Liver (tissue), 9 donors: ENCODE results near the gene ATXN1. TPM values are rescaled to one million over a fixed set of nuclear protein-coding genes. Genes with fewer than 3 reads are reported as not detected.

ENCODE experiments used
- DNase-seq: peaks from one replicate; pipeline ENCODE4 v3.0.0-alpha.2; 2017; ENCODE audit warnings: low spot score
- H3K27ac ChIP-seq, 2 donors: one replicate each; pipeline ENCODE4 v1.7.0; 2013; ENCODE audit warnings: inconsistent platforms in 2 of 2, low read length in 2 of 2, control low read depth in 1 of 2, low read depth in 1 of 2, mild to moderate bottlenecking in 1 of 2
- H3K27me3 ChIP-seq, 4 donors: one replicate each; pipeline versions ENCODE4 v1.6.1 to v1.7.0; 2013; ENCODE audit warnings: low read length in 3 of 4, inconsistent platforms in 1 of 4, mild to moderate bottlenecking in 1 of 4, moderate library complexity in 1 of 4; ENCODE audit not compliant: control insufficient read depth in 4 of 4, insufficient read depth in 4 of 4
- H3K36me3 ChIP-seq, 4 donors: one replicate each; pipeline versions ENCODE4 v1.6.1 to v1.7.0; 2013; ENCODE audit warnings: low read length in 3 of 4, mild to moderate bottlenecking in 3 of 4, low read depth in 1 of 4, moderate library complexity in 1 of 4; ENCODE audit not compliant: control insufficient read depth in 4 of 4, insufficient read depth in 3 of 4
- H3K4me1 ChIP-seq, 4 donors: one replicate each; pipeline versions ENCODE4 v1.6.1 to v1.7.0; 2013; ENCODE audit warnings: low read length in 3 of 4, mild to moderate bottlenecking in 3 of 4, moderate library complexity in 1 of 4; ENCODE audit not compliant: control insufficient read depth in 4 of 4, insufficient read depth in 4 of 4
- H3K4me3 ChIP-seq, 3 donors: one replicate each; pipeline versions ENCODE4 v1.6.1 to v1.7.0; 2013; ENCODE audit warnings: low read length in 3 of 3, control low read depth in 1 of 3, low read depth in 1 of 3, mild to moderate bottlenecking in 1 of 3
- H3K9ac ChIP-seq, 2 donors: one replicate each; pipeline ENCODE4 v1.7.0; 2013; ENCODE audit warnings: low read length in 2 of 2, mild to moderate bottlenecking in 2 of 2, moderate library complexity in 2 of 2, control low read depth in 1 of 2, low read depth in 1 of 2
- H3K9me3 ChIP-seq, 4 donors: one replicate each; pipeline versions ENCODE4 v1.6.1 to v1.7.0; 2013; ENCODE audit warnings: low read length in 3 of 4; ENCODE audit not compliant: control insufficient read depth in 4 of 4
- EGR1 ChIP-seq, 2 donors: IDR thresholded peaks; 2 replicates each; pipeline ENCODE4 v1.6.1; 2016 to 2018; ENCODE audit warnings: antibody characterized with exemption in 2 of 2, low read depth in 2 of 2
- GABPA ChIP-seq, 2 donors: IDR thresholded peaks in 1 of 2; conservative IDR thresholded peaks in 1 of 2; 2 replicates each; pipeline ENCODE4 v1.6.1; 2016; ENCODE audit warnings: antibody characterized with exemption in 2 of 2, mild to moderate bottlenecking in 1 of 2, moderate library complexity in 1 of 2
- HNF4A ChIP-seq, 2 donors: conservative IDR thresholded peaks; 2 replicates each; pipeline ENCODE4 v1.6.1; 2016; ENCODE audit warnings: antibody characterized with exemption in 2 of 2, mild to moderate bottlenecking in 2 of 2
- JUND ChIP-seq, 2 donors: IDR thresholded peaks; 2 replicates each; pipeline ENCODE4 v1.6.1; 2016; ENCODE audit warnings: antibody characterized with exemption in 2 of 2
- NR2F2 ChIP-seq: IDR thresholded peaks from 2 replicates; pipeline ENCODE4 v1.6.1; 2016; ENCODE audit warnings: antibody characterized with exemption
- RAD21 ChIP-seq, 2 donors: IDR thresholded peaks; 2 replicates each; pipeline ENCODE4 v1.6.1; 2016; ENCODE audit warnings: antibody characterized with exemption in 2 of 2, mild to moderate bottlenecking in 2 of 2
- SP1 ChIP-seq: IDR thresholded peaks from 2 replicates; pipeline ENCODE4 v1.6.1; 2018; ENCODE audit warnings: antibody characterized with exemption, mild to moderate bottlenecking
- WGBS: extraction: QIAGEN DNeasy Blood & Tissue Kit; methylation state at CpG from one replicate; pipeline ENCODE4 v1.1.7; 2013; 5-methylcytosine and 5-hydroxymethylcytosine counted together
- polyA plus RNA-seq, 2 donors: library from polyadenylated mRNA; stranded (reverse) in 1 of 2; unstranded in 1 of 2; fragments of 200-250 nt in 1 of 2; fragments of >200 nt in 1 of 2; fragmentation: Nextera tagmentation in 1 of 2; extraction: Ambion mirVana in 1 of 2; gene quantifications; one replicate each; pipeline versions ENCODE4 v1.2.1 to v1.2.3, GENCODE V29; 2013 to 2015
- total RNA-seq, 2 donors: library from RNA; depleted of rRNA; stranded (reverse); fragments of >200 nt; gene quantifications; one replicate each; pipeline ENCODE4 v1.2.3, GENCODE V29; 2014
- TF ChIP-seq, protein P1 (sequence below): IDR thresholded peaks from 2 replicates; pipeline ENCODE4 v1.6.1; 2016; ENCODE audit warnings: antibody characterized with exemption
- TF ChIP-seq, protein P2 (sequence below): IDR thresholded peaks from 2 replicates; pipeline ENCODE4 v1.6.1; 2016; ENCODE audit warnings: antibody characterized with exemption, mild to moderate bottlenecking
- TF ChIP-seq, protein P3 (sequence below): IDR thresholded peaks from 2 replicates; pipeline ENCODE4 v1.6.1; 2016; ENCODE audit warnings: antibody characterized with exemption
- TF ChIP-seq, protein P4 (sequence below): IDR thresholded peaks from 2 replicates; pipeline ENCODE4 v1.6.1; 2016; ENCODE audit warnings: antibody characterized with exemption
- donor health status: healthy.
- donor health status: healthy.
- donor health status: healthy.
- donor health status: healthy.
- donor health status: healthy.

The ATXN1 gene
- total and polyA plus RNA-seq, 4 donors: 4.3 to 29.7 (median 8.2) TPM

DNA sequence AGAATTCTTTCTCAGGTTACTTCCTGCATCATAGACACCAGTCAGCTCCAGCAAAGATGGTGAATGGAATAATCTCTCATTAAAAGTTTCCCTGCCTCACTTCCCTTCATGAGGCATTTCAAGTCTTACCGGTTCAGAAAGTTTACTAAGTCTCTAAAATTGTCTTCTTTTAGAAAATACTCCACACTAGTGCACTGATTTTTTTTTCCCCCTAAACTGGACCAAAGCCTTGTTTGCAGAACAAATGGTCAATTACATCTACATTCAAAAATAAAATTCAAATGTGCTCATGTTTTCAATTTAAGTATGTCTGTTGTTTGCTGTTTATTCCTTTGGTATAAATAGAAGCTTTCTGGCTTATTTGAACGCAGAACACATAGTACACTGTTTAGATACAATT is 411.7 kb downstream of the ATXN1 start (continued):
- TF ChIP-seq, protein P1, sequence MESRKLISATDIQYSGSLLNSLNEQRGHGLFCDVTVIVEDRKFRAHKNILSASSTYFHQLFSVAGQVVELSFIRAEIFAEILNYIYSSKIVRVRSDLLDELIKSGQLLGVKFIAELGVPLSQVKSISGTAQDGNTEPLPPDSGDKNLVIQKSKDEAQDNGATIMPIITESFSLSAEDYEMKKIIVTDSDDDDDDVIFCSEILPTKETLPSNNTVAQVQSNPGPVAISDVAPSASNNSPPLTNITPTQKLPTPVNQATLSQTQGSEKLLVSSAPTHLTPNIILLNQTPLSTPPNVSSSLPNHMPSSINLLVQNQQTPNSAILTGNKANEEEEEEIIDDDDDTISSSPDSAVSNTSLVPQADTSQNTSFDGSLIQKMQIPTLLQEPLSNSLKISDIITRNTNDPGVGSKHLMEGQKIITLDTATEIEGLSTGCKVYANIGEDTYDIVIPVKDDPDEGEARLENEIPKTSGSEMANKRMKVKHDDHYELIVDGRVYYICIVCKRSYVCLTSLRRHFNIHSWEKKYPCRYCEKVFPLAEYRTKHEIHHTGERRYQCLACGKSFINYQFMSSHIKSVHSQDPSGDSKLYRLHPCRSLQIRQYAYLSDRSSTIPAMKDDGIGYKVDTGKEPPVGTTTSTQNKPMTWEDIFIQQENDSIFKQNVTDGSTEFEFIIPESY: no peak

DNA sequence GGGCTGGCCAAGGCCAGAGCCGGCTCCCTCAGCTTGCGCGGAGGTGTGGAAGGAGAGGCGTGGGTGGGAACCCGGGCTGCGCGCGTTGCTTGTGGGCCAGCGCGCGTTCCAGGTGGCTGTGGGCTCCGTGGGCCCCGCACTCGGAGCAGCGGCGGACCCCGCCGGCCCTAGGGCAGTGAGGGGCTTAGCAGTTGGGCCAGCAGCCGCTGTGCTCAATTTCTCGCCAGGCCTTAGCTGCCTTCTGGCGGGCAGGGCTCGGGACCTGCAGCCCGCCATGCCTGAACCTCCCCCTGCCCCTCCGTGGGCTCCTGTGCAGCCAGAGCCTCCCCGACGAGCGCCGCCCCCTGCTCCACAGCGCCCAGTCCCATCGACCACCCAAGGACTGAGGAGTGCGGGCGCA is 414.4 kb downstream of the ATXN1 start:
- no peaks in the 10 kb centered on the region for H3K4me1 ChIP-seq
- WGBS: 98% methylated on average over 32 of the region's 32 CpGs

DNA sequence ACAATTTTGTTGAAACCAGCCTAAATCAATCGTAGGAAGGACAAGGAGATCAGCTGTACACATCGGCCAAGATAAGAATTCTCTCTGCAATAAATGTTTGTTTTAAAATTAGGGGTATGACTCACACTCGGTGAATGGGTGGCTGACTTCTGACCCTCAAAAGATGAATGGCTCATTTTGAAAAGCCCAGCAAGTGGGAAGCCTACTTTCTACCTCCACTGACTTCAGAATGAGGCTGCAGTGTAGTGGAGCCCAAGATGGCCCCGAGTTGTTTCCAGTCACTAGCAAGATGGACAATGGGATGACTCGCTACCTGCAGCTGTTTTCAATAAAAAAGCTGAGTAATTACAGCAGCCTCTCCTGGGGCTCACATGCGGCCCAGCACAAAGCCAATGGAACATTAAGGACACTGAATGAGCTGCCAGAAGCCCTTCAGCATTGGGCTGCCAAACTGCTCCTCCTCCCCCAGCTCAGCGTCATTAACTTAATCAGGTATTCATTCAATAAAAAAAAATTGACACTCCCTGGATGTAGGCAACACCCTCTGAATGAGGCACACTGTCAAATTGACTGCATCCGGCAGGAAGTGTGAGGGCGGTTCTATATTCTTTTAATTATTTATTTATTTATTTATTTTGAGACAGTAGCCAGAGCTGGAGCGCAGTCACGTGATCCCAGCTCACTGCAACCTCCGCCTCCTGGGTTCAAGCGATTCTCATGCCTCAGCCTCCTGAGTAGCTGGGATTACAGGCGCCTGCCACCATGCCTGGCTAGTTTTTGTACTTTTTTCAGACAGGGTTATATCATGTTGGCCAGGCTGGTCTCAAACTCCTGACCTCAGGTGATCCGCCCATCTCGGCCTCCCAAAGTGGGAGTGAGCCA is 415.6 kb downstream of the ATXN1 start:
- no peaks in the 10 kb centered on the region for H3K9me3 ChIP-seq
- TF ChIP-seq, protein P1: no peak
- TF ChIP-seq NR2F2 (no peak), EGR1 (IDR thresholded peaks at IDR 0.05; ENCODE audit: low read depth in 2 of 2) (no peak), RAD21 (IDR thresholded peaks at IDR 0.05) (no peak), SP1 (no peak), GABPA (IDR thresholded peaks at IDR 0.05 in 1 of 2, conservative IDR thresholded peaks at IDR 0.05 in 1 of 2) (no peak), JUND (IDR thresholded peaks at IDR 0.05) (no peak)
- TF ChIP-seq, protein P2, sequence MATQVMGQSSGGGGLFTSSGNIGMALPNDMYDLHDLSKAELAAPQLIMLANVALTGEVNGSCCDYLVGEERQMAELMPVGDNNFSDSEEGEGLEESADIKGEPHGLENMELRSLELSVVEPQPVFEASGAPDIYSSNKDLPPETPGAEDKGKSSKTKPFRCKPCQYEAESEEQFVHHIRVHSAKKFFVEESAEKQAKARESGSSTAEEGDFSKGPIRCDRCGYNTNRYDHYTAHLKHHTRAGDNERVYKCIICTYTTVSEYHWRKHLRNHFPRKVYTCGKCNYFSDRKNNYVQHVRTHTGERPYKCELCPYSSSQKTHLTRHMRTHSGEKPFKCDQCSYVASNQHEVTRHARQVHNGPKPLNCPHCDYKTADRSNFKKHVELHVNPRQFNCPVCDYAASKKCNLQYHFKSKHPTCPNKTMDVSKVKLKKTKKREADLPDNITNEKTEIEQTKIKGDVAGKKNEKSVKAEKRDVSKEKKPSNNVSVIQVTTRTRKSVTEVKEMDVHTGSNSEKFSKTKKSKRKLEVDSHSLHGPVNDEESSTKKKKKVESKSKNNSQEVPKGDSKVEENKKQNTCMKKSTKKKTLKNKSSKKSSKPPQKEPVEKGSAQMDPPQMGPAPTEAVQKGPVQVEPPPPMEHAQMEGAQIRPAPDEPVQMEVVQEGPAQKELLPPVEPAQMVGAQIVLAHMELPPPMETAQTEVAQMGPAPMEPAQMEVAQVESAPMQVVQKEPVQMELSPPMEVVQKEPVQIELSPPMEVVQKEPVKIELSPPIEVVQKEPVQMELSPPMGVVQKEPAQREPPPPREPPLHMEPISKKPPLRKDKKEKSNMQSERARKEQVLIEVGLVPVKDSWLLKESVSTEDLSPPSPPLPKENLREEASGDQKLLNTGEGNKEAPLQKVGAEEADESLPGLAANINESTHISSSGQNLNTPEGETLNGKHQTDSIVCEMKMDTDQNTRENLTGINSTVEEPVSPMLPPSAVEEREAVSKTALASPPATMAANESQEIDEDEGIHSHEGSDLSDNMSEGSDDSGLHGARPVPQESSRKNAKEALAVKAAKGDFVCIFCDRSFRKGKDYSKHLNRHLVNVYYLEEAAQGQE: no peak
- TF ChIP-seq, protein P3, sequence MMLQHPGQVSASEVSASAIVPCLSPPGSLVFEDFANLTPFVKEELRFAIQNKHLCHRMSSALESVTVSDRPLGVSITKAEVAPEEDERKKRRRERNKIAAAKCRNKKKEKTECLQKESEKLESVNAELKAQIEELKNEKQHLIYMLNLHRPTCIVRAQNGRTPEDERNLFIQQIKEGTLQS: no peak
- H3K36me3 ChIP-seq: no peaks in the 10 kb centered on the region
- WGBS: 89% methylated on average over 16 of the region's 16 CpGs
- no peak for DNase-seq
- H3K4me3 ChIP-seq: no peak overlapping the region
- H3K9ac ChIP-seq: no peak overlapping the region
- no peaks in the 10 kb centered on the region for H3K27me3 ChIP-seq
- no peak overlapping the region for H3K27ac ChIP-seq
- no peaks in the 10 kb centered on the region for H3K4me1 ChIP-seq

More for the DNA sequence above, 414.4 kb downstream of the ATXN1 start:
- Histone ChIP-seq H3K27ac (no peak overlapping the region), H3K36me3 (no peaks in the 10 kb centered on the region), H3K9ac (no peak overlapping the region), H3K9me3 (no peaks in the 10 kb centered on the region), H3K4me3 (no peak overlapping the region), H3K27me3 (no peaks in the 10 kb centered on the region)
- no peak for TF ChIP-seq NR2F2
- TF ChIP-seq, protein P3: no peak
- no peak for TF ChIP-seq HNF4A (conservative IDR thresholded peaks at IDR 0.05)
- TF ChIP-seq, protein P2: no peak
- no peak for TF ChIP-seq SP1
- TF ChIP-seq, protein P4, sequence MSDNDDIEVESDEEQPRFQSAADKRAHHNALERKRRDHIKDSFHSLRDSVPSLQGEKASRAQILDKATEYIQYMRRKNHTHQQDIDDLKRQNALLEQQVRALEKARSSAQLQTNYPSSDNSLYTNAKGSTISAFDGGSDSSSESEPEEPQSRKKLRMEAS: no peak
- no peak for DNase-seq
